Astrocyte (in vitro differentiated cells and primary cell): Measurements from ENCODE around the gene CD79A. TPM values are rescaled to one million over a fixed set of nuclear protein-coding genes. Genes with fewer than 3 reads are reported as not detected.

Experiments
- DNase-seq: peaks from one replicate; pipeline ENCODE4 v3.0.0-alpha.2; 2010; ENCODE audit warnings: low read depth
- FAIRE-seq: peaks from 2 replicates; lab custom pipeline; 2011; peaks lifted over from hg19 to GRCh38; lab: Jason Lieb, UNC
- H2AFZ ChIP-seq: 2 replicates; pipeline ENCODE4 v1.6.0; 2012; ENCODE audit warnings: low read depth, low read length, inconsistent platforms
- H3K27ac ChIP-seq: 2 replicates; pipeline ENCODE4 v1.5.1; 2011; ENCODE audit warnings: low read depth, low read length, inconsistent platforms
- H3K27me3 ChIP-seq: 2 replicates; pipeline ENCODE4 v1.6.0; 2011; ENCODE audit warnings: low read length, inconsistent platforms; ENCODE audit not compliant: insufficient read depth
- H3K36me3 ChIP-seq: 2 replicates; pipeline ENCODE4 v1.5.1; 2011; ENCODE audit warnings: low read length, inconsistent platforms; ENCODE audit not compliant: insufficient read depth
- H3K4me1 ChIP-seq: 2 replicates; pipeline ENCODE4 v1.5.1; 2011; ENCODE audit warnings: low read length, inconsistent platforms; ENCODE audit not compliant: insufficient read depth
- H3K4me2 ChIP-seq: 2 replicates; pipeline ENCODE4 v1.6.0; 2012; ENCODE audit warnings: low read length, inconsistent platforms
- H3K4me3 ChIP-seq: 2 replicates; pipeline ENCODE4 v1.5.1; 2011; ENCODE audit warnings: low read depth, mild to moderate bottlenecking, low read length, inconsistent platforms; ENCODE audit not compliant: insufficient read depth
- H3K79me2 ChIP-seq: 2 replicates; pipeline ENCODE4 v1.6.0; 2012; ENCODE audit warnings: mild to moderate bottlenecking, low read length, inconsistent platforms; ENCODE audit not compliant: insufficient read depth
- H3K9ac ChIP-seq: 2 replicates; pipeline ENCODE4 v1.6.0; 2012; ENCODE audit warnings: mild to moderate bottlenecking, low read length, inconsistent platforms
- H3K9me3 ChIP-seq: 2 replicates; pipeline ENCODE4 v1.5.1; 2012; ENCODE audit warnings: low read depth, mild to moderate bottlenecking, low read length, inconsistent platforms; ENCODE audit not compliant: insufficient read depth
- H4K20me1 ChIP-seq: 2 replicates; pipeline ENCODE4 v1.6.0; 2012; ENCODE audit warnings: low read length, inconsistent platforms; ENCODE audit not compliant: insufficient read depth
- H3K27ac Mint-ChIP-seq: one replicate; pipeline ENCODE4 v1.8.0; 2021; ENCODE audit warnings: mild to moderate bottlenecking, mixed read lengths; ENCODE audit not compliant: unreplicated experiment
- H3K27me3 Mint-ChIP-seq: one replicate; pipeline ENCODE4 v1.8.0; 2021; ENCODE audit warnings: low read depth, mixed read lengths; ENCODE audit not compliant: unreplicated experiment
- H3K36me3 Mint-ChIP-seq: one replicate; pipeline ENCODE4 v1.8.0; 2021; ENCODE audit warnings: low read depth, mixed read lengths; ENCODE audit not compliant: unreplicated experiment
- H3K4me1 Mint-ChIP-seq: one replicate; pipeline ENCODE4 v1.8.0; 2021; ENCODE audit warnings: low read depth, mixed read lengths; ENCODE audit not compliant: unreplicated experiment
- H3K4me3 Mint-ChIP-seq: one replicate; pipeline ENCODE4 v1.8.0; 2021; ENCODE audit warnings: mild to moderate bottlenecking, moderate library complexity, mixed read lengths; ENCODE audit not compliant: unreplicated experiment
- H3K9me3 Mint-ChIP-seq: one replicate; pipeline ENCODE4 v1.8.0; 2021; ENCODE audit warnings: mild to moderate bottlenecking, mixed read lengths; ENCODE audit not compliant: unreplicated experiment
- CTCF ChIP-seq: IDR thresholded peaks from 2 replicates; pipeline ENCODE4 v1.5.1; 2011; ENCODE audit warnings: low read depth, mild to moderate bottlenecking, inconsistent platforms, low read length, moderate library complexity; ENCODE audit not compliant: insufficient read depth
- EZH2 ChIP-seq: IDR thresholded peaks from 2 replicates; pipeline ENCODE4 v1.6.1; 2012; ENCODE audit warnings: mild to moderate bottlenecking, low read length, inconsistent platforms; ENCODE audit not compliant: insufficient read depth
- total RNA-seq: library from RNA; stranded (reverse); gene quantifications from 2 replicates; pipeline ENCODE4 v1.2.1, GENCODE V29; 2021

The CD79A gene
- total RNA-seq, 1 donor from 2014 or later = 0.30 TPM

DNA sequence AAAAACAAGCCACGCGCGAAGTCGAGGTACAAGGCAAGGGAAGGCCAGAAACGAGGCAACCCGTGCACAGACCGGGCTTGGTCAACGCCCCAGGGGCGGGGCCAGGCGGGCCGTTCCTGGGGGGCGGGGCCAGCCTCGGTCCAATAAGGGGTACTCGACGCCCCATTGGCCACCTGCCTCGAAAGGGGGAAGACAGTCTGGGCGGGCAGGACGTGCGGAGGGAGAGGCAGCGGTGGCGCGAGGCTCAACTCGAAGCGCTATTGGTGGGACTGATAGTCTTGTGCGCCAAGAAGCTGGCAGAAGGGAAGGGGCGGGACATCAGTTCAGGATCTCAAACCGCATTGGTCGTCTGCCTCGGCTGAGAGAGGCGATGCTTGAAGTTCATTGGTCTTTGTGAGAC lies 32.5 kb upstream of the CD79A start, which contains the start of gene LYPD4:
Gene LYPD4 (minus strand): TSS at position 83 of the 400 bp plus-strand sequence. CDS start 5,398 bp downstream, outside the sequence.
- Mint-ChIP-seq H3K36me3 (no peaks in the 10 kb centered on the region), H3K4me1 (no peaks in the 10 kb centered on the region), H3K4me3 (no peak within 1 kb of the TSS), H3K9me3 (peaks cover 2% of the 10 kb centered on the region), H3K27me3 (peaks cover 27% of the 10 kb centered on the region), H3K27ac (no peak within 1 kb of the TSS)
- Histone ChIP-seq H3K79me2 (no peaks in the 10 kb centered on the region), H3K36me3 (no peaks in the 10 kb centered on the region), H3K27ac (no peak within 1 kb of the TSS), H3K9ac (no peak within 1 kb of the TSS), H4K20me1 (no peaks in the 10 kb centered on the region), H2AFZ (no peak within 1 kb of the TSS), H3K4me3 (no peak within 1 kb of the TSS), H3K4me2 (no peak within 1 kb of the TSS), H3K4me1 (no peaks in the 10 kb centered on the region), H3K27me3 (no peaks in the 10 kb centered on the region), H3K9me3 (no peaks in the 10 kb centered on the region)
- no peak for FAIRE-seq
- TF ChIP-seq CTCF (no peak), EZH2 (no peak)
- no peak for DNase-seq

- peaks cover 2% of the 10 kb centered on the region for H3K9me3 Mint-ChIP-seq
- no peak for DNase-seq
- Histone ChIP-seq H3K4me1 (no peaks in the 10 kb centered on the region), H3K4me2 (no peak within 1 kb of the TSS), H3K4me3 (no peak within 1 kb of the TSS), H3K9ac (no peak within 1 kb of the TSS), H2AFZ (no peak within 1 kb of the TSS), H3K36me3 (no peaks in the 10 kb centered on the region), H3K9me3 (no peaks in the 10 kb centered on the region), H4K20me1 (no peaks in the 10 kb centered on the region), H3K79me2 (no peaks in the 10 kb centered on the region), H3K27me3 (no peaks in the 10 kb centered on the region), H3K27ac (no peak within 1 kb of the TSS)
- H3K36me3 Mint-ChIP-seq = no peaks in the 10 kb centered on the region
- H3K27ac Mint-ChIP-seq = no peak within 1 kb of the TSS
- H3K4me3 Mint-ChIP-seq = no peak within 1 kb of the TSS
- TF ChIP-seq CTCF = no peak
- TF ChIP-seq EZH2 = no peak
- FAIRE-seq = no peak
- H3K27me3 Mint-ChIP-seq = peaks cover 29% of the 10 kb centered on the region
- H3K4me1 Mint-ChIP-seq = no peaks in the 10 kb centered on the region
These were observed 32.3 kb upstream of the CD79A start, which contains the start of gene DMRTC2 for GRCh38 chr19:41845001-41845050. Gene DMRTC2, plus strand, starts transcription at chr19:41845042. Its CDS starts 2,387 bp downstream, at chr19:41847429.

DNA sequence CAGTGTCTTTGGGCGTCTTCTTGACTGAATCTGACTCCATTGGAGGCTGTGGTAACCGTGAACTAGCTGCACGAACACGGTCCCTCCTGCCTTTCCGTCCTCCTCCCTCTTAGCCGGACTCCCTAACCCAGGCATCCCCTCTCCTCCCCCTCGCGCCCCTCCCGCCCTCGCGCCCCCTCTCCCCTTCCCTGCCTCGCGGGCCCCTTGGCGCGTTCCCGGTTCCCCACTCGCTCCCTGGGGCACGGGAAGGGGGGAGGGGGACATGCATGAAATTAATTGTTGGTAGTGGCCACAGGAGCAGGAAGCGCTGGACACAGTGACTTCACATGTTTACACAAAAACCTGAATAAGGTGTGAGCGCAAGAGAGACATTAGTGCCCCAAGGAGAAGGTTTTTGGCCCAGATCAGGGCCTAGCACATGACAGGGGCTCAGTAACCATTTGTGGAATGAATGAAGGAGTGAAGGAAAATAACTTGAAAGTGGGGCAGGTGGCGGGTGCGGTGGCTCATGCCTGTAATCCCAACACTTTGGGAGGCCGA lies 32.0 kb upstream of the CD79A start:
- peaks cover 2% of the 10 kb centered on the region for H3K9me3 Mint-ChIP-seq
- H3K27me3 Mint-ChIP-seq = peaks cover 28% of the 10 kb centered on the region
- no peak overlapping the region for H3K27ac Mint-ChIP-seq
- Histone ChIP-seq H2AFZ (no peak overlapping the region), H3K4me2 (no peak overlapping the region), H3K9ac (no peak overlapping the region), H3K27ac (no peak overlapping the region), H3K27me3 (no peaks in the 10 kb centered on the region), H3K79me2 (no peaks in the 10 kb centered on the region), H3K4me3 (no peak overlapping the region), H4K20me1 (no peaks in the 10 kb centered on the region), H3K9me3 (no peaks in the 10 kb centered on the region), H3K4me1 (no peaks in the 10 kb centered on the region), H3K36me3 (no peaks in the 10 kb centered on the region)
- H3K4me1 Mint-ChIP-seq = no peaks in the 10 kb centered on the region
- no peaks in the 10 kb centered on the region for H3K36me3 Mint-ChIP-seq
- no peak overlapping the region for H3K4me3 Mint-ChIP-seq
- FAIRE-seq (no peak), DNase-seq (no peak)
- TF ChIP-seq CTCF (no peak), EZH2 (no peak)
